Lung microvascular endothelial cell (primary cell): ENCODE results near the gene DAD1. TPM values are rescaled to one million over a fixed set of nuclear protein-coding genes. Genes with fewer than 3 reads are reported as not detected.

ENCODE experiments used
- DNase-seq, 2 donors: peaks; one replicate each; pipeline versions ENCODE4 v3.0.0 to v3.0.0-alpha.2; 2010; ENCODE audit warnings: low read depth in 2 of 2
- total RNA-seq: library from RNA; depleted of rRNA; stranded (reverse); fragments of >200 nt; gene quantifications from 2 replicates; pipeline ENCODE4 v1.2.1, GENCODE V29; 2014

DAD1 gene
- total RNA-seq, 1 donor from 2014 or later = 362 TPM

DNA sequence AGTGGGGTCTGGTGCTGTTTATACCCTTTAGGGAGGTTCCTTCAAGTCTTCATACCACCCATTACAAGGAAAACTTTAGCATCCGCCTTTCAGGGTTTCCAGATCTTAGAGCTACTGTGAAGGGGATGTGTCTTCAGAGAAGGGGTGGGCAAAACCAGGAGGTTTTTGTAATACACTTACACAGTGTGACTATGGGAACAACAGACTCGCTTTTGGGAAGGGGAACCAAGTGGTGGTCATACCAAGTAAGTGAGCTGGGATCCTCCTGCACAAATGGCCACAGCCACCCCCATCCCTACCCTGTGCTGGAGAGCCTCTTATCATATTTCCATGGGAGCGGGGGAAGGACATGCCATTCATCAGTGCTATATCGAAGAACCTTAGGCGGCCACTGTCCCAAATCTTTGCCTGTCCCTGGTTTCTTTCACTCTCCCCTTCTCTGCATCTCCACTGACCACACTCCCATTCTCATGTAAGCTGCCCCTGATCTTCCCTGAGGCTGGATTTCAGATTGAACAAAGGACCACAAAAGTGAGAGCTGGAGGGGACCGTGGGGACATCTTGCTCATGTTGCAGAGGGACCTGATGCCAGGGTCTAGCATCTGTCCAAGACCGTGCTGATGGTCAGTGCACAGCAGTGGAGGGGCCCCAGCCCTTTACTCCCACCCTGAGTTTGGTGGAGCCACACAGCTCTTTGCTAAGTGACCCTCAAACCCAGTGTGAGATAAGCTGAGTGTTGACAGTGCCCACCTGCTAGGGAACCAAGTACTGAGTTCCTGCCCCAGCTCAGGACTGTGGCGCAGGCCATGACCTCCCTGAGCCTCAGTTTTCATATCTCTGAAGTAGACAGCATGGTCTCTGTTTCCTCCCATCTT, 51.4 kb downstream of the DAD1 start:
- no peak for DNase-seq

DNA sequence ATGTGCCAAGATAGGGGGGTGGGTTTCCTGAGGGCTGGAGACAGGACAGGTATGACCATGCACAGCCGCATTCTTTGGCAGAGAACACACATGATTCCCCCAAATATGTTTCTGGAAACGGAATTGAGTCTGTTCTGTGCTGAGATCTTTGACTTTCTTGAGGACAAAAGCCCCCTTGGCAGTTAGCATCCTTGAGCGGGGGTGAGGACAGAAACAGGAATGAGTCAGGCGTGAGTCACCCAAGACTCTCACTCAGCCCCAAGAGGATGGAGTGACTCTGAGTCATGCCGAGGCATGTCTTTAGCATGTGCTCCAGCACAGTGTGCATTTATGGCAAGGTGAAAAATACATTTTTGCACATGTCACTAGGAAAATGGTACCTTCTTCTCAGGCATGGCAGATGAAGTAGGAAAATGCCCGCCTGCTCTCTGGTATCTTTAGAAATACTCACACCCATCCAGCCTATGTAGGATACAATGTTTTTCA, 52.1 kb downstream of the DAD1 start:
- DNase-seq = peak in 1 of 2 donors; percentile 98

DNA sequence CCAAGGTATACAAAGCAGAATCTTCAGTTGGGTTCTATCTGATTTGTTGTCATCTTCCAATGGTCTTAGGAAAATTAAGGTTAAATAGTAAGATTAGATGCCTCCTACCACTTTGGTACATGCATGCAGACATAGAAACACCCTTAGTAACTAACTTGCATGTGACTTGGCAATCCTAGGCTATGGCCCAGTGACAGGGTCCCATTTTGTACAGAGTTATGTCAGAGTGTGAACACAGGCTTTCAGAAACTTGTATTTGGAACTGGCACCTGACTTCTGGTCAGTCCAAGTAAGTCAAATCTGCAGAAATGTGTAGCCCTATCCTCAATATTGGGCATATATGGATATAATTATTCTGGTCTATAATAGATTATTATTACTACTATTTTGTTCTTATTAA, 53.1 kb downstream of the DAD1 start:
- no peak for DNase-seq

DNA sequence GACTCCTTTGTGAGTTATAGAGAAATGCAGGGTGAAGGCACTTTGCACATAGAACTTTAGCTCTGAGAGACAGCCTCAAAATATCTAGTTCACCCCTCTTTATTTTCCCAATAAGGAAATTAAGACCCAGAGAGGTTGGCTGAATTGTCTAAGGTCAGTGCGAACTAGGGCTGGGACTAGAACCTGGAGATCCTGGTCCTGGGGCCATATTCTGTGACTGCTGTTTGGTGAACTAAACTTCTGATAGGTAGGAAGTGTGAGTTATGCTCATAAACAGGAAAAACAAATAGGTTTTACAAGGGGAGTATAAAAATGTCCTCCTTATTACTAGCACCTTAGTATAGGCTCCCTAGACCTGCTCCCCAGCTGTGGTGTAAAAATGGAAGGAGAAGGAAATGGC, 53.9 kb downstream of the DAD1 start:
- no peak for DNase-seq

DNA sequence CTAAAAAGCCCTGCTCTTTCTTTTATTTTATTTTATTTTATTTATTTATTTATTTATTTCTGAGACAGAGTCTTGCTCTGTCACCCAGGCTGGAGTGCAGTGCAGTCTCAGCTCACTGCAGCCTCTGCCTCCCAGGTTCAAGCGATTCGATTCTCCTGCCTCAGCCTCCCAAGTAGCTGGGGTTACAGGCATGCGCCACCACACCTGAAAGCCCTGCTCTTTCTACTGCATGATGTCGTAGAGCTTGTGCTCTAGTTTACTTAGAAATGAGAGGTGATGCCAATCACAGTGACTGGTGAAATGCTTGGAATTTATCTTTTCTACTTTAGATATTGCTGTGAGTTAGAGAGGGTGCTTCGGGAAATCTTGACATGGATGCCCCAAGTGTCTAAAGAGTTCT, 54.5 kb downstream of the DAD1 start:
- DNase-seq = no peak

DNA sequence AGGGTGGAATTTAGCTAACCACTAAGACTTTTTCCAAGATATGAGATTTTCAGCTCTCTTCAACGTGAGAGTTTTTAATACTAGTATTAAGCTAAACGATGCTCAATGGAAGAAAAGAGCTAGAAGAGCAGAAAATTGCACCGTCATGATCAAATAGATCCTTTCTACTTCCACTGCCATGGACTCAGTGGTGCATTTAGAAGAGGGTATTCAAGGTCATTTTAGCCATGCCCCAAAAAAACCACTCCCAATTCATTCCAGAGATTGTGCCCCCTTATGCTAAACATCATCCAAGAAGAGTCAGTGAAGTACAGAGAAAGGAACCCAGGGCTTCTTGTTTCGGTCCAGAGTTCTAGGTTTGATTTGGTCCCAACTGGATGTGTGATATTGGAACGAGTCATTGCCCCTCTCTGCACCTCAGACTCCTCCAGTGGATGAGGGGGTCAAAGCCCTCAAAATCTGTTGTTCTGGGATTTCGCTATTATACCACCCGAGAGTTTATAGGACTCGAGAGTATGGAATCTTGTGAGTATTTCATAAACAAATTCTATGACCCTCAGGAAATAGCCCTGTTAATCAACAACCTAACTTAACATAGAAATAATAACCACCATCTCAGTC, 55.2 kb downstream of the DAD1 start:
- DNase-seq = no peak

DNA sequence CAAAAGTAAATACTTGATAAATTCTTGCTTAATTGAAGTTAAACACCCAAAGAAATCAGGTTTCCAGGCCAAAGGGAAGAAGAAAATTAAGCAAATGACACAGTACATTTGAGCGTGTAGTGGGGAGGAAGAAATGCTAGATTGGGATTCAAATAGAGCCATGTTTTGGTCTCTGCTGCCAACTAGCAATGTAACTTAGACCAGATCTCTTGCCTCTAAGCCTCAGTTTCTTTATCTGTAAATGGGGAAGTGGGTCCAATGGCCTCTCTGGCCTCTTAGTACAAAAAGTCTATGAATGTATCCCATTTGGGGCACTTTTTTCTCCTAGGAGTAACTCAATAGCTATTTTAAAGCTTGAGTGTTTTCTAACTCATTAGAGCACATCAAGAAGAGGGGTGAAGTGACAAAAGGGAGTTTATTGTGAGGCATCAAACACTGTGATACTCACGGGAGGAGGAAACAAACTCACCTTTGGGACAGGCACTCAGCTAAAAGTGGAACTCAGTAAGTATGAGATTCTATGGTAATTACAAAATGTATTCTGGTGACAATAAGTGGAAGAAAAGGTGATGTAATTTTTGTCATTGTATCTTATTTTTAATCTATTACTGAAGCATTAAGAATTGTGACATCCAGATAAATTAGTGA, 55.8 kb downstream of the DAD1 start:
- no peak for DNase-seq

DNA sequence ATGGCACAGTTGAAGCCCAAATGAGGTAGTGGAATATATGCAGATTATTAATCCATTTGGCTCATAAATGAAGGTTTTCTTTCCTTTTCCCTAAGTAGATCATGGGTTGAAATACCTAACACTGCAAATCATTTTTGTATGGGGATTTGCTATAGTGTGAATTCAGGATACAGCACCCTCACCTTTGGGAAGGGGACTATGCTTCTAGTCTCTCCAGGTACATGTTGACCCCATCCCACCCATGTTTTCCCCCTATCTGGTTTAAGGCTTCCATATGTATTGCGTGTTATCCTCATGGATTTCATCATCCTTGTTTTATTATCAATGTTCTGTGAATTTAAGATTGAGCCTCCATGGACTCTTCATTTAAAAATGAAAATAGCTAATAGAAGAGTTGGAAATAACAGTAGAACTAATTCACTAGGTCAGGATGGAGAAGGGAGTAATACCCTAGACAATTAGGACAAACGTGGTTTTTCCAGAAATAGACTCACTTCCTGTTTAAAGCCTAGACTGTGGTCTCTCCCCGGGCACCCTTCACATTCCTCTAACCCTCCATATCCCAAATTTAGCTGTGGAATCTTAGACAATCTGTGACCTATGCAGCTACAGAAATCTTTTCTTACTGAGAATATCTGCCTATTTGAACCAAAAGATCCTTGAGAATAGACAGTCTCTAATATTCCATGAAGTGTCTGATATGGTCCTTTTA, 56.5 kb downstream of the DAD1 start:
- peak in 1 of 2 donors; percentile 44 for DNase-seq

DNA sequence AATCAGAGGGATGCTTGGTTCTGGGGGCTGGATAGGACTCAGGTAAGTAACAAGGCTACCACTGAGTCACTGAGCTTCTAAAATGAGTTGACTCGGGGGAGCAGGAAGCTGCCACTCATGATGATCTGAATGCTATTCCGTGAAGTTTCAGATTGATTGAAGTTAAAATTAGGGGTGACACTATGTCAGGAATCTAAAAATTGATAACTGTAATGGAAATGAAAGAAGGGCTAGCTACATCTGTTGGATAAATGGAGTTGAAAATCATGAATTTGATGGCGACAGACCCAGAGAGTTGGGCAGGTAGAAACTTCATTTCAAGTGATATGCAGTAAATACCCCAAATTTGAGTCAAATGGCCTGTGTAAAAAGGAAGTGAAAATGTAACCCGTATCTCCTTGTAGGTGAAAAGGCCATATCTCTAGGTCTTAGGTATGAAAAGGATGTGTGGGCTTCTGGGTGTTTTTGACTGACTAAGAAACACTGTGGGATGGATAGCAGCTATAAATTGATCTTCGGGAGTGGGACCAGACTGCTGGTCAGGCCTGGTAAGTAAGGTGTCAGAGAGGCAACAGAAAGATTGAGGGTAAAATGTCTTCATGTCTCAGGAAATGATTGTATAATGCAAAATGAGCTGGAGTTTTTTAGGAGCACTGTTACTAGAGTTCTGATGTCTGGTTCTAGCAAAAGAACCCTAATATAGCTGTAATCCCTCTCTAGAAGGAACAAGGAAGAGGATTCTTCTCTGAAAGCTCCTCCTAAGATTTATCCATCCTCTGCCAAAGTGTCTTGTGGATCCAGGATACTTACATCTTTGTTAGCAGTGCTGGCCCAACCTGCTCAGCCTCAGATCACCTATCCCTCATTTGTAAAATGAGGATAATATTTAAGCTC, 57.3 kb downstream of the DAD1 start:
- DNase-seq = no peak

DNA sequence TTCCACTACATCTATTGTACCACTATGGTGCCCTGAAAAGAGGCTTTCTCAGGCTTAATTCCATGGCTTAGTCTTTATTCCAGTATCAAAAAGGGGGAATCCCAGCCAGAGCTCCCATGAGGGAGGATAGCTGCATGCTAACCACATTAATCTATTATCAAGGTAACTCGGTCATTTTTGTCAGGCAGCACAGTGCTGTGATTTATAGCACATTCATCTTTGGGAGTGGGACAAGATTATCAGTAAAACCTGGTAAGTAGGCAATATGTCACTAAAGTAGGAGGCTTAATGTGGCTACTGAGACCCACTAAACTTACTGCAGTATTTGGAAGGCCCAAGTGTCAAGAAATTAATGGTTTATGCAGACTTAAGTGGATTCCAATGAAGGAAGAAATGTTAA, 58.9 kb downstream of the DAD1 start:
- DNase-seq = no peak

DNA sequence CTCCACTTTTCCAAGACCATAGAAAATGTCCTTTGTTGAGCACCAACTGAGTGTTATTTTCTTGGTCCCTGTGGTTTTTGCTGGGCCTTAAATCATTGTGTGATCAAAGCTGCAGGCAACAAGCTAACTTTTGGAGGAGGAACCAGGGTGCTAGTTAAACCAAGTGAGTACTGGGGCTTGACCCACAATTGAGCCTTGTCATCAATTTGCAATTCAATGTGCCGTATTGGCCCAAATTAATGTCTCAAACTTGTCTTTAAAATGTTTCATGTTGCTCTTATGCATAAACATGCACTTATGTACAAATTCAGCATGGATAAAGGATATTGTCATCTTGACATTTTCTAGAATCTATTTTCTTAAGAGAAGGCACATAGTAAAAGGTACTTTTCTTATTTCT, 62.3 kb downstream of the DAD1 start:
- DNase-seq = no peak

DNA sequence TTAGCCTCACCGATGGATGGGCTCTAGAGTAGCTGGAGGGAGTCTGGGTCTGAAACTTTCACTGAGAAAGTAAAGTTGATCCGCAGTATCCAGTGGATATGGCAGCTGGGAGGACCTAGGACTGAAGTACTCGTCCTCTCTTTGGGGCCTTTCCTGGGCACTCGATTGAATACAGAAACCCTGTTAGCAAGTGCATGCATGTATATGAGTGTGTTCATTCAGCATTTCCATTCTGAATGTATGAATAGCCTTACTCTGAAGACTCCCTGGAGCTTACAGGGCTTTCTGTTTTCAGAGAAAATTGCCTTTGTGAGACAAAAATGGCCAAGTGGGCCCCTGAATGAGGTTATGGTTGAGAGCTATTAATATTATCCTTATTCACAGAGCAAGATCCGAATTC, 62.8 kb downstream of the DAD1 start:
- no peak for DNase-seq

DNA sequence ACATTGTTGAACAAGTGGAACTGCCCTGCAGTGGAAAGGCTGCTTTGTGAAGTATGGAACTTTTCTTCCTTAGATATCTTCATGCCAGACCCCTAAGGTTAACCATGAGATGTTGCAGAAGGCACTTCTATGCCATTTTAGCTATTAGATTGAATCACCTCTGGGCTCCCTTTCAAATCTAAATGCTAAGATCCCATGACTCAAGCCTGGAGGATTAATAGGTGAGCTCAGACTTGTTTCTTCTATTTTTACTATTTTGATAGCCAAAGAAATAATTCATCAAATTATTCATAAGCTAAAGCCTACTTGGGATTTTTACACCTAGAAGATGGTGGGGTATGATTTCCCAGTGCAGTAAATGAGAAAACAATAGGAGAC, 64.3 kb downstream of the DAD1 start:
- no peak for DNase-seq

DNA sequence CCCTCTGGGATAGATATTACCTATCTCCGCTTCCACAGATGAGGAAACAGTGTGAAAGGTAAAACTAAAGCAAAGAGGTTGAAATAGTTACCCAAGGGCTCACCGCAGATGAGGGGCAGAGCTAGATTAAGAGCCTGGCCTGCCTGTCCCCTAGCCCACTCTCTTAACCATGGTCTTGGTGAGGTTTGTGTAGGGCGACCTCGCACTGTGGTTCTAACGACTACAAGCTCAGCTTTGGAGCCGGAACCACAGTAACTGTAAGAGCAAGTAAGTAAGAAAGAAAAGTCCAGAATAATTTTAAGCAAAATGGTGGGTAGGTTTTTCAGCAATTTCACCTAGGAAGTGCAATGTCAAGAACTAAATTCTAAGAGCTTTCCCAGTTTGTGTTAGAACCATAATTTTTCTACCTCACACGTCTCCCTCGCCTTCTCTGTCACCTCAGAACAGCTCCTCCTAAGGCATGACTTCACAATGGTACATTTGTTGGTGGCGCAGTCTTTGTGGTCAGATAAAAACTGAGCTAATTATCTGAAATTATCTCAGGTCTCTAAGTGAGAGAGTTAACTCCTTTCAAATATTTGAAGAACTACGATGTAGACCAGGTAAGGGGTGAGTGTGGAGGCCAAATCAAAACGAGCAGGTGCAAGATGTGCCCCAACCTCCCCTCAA, 64.8 kb downstream of the DAD1 start:
- no peak for DNase-seq

DNA sequence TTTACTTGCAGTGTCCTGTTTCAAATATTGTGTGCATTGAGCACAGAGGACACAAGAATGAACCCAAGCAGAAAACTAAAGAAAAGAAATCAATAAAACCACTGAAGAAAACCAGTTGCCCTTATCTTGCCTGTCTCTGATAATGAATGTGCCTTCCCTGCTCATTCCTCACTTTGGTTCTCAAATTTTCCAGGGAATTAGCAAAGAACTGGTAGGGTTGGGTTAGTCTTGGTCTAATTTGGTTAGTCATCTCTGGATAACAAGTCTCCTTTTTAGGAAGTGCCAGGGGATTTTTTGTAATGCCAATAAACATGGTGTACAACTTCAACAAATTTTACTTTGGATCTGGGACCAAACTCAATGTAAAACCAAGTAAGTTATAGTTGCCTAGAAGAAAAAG, 65.7 kb downstream of the DAD1 start:
- no peak for DNase-seq

DNA sequence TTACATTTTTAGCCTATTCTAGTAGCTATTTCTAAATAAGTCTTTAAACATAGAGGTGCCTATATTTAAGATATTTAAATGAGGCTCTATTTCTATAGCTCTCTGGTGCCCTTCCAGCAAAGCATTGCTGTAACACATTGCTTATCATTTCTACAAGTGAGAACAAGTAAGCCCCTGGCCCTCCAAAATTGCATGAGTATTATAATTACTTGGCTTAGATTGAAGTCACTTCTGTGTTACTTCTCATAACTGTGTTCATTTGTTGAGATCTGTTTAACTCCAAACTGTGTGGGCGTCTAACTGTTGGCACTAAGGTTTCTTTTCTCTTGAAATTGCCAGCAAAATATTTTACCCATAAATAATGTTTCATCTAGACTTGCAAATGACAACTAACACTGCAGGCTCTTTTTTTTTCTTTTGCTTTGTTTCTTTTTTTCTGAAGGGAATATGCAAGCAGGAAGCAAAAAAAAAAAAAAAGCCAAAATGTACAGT, 66.5 kb downstream of the DAD1 start:
- DNase-seq = no peak

DNA sequence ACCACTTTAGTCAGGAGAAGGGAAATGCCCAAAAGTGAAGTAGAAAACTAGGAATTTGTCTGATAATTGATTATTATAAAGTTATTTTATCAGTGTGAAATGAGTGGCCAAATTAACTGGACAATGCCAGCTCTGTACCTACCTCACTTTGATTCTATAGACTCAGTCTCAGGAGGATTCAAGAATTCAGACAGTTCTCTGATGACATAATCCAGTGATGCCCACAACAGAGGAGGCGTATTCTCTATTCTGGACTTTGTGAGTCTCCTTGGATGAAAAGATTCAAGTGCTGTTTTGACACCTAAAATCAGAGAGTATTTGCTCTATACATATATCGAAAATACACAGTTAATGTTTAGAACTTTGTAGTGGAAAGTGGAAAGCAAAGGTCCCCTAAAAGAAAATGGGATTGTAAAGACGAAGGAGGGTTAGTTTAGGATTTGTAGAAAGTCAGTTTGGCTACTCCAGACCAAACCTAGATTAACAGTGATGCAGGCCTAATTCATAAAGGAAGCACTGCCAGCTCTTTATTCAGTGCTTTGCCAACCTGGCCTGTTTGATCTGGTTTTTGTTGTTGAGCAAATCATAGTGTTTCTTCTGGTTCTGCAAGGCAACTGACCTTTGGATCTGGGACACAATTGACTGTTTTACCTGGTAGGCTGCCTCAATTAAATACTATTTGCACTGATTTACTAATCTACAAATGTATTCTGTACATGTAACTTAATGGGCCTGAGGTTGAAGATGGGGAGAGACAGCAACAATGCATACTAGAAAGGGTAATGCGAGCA, 67.4 kb downstream of the DAD1 start:
- no peak for DNase-seq

DNA sequence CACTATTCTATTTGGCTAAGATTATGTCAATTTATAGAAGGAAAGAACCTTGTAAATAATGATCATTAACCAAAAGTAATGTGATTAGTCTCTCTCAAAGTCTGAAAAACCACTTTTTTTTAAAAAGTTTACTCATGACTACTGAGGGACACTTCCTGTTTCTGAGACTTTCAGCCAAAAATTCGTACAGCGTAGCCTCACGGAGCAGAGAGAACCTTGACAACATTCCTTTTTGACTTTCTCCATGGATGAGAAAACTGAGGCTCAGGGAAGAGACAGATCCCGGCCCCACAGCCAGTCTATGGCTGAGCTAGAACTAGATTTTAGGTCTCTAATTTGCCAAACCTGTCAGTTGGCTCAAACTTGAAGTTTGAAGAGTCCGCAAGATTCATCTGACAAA, 68.2 kb downstream of the DAD1 start:
- no peak for DNase-seq
